NCI-H345 treated with DMSO at 0.1 percent for 48 hours (cell line): ENCODE data around the gene GPR68.
"Not testable (repeated sequence)": the region's sequence is repeated elsewhere in the genome, so short reads cannot be mapped to it uniquely, and the experiment has no call there.

ENCODE experiments used
- DNase-seq: peaks from one replicate; lab custom pipeline; 2025; ENCODE audit not compliant: unreplicated experiment; lab: John Stamatoyannopoulos, UW

The GPR68 gene

DNA sequence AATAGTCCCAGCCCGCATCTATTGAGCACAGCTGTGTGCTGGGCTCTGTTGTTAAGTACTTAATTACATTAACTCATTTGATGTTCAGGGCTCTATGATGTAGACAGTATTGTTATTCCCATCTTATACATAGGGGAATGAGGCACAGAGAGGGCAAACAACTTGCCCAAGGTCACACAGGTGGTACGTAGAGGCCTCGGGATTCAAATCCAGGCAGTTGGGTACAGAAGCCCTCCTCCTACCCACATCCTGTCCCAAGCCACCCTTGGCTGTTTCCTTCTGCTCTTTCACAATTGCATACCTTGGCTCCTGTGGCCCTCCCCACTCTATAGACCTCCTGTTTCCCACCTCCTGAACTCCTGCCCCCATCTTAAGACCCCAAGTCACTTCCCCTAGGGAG is 10.0 kb upstream of the GPR68 start:
- no peak for DNase-seq

DNA sequence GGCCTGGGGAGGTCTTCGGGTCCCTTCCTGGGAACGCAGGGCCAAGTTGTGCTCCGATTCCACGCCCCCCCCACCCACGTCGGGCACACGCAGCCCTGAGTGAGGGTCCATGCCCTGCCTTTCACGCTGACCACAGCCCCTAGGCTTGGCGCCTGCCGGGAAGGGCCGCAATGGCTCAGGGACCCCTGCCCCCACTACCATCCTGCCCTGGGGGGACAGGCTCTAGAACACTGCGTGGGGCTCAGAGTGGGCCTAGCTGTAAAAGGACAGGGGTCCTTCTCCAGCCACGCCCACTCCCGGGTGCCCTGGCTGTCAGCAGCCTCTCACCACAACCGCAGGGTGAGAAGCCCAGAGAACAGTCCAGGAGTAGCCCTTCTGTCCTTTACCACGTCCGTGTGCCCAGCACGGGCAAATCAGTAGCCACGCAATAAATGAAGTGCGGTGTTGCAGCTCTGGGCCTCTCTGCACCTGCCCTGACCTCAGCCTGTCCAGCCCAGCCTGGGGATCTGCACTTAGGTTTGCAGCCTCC is 9.4 kb upstream of the GPR68 start:
- no peak for DNase-seq

DNA sequence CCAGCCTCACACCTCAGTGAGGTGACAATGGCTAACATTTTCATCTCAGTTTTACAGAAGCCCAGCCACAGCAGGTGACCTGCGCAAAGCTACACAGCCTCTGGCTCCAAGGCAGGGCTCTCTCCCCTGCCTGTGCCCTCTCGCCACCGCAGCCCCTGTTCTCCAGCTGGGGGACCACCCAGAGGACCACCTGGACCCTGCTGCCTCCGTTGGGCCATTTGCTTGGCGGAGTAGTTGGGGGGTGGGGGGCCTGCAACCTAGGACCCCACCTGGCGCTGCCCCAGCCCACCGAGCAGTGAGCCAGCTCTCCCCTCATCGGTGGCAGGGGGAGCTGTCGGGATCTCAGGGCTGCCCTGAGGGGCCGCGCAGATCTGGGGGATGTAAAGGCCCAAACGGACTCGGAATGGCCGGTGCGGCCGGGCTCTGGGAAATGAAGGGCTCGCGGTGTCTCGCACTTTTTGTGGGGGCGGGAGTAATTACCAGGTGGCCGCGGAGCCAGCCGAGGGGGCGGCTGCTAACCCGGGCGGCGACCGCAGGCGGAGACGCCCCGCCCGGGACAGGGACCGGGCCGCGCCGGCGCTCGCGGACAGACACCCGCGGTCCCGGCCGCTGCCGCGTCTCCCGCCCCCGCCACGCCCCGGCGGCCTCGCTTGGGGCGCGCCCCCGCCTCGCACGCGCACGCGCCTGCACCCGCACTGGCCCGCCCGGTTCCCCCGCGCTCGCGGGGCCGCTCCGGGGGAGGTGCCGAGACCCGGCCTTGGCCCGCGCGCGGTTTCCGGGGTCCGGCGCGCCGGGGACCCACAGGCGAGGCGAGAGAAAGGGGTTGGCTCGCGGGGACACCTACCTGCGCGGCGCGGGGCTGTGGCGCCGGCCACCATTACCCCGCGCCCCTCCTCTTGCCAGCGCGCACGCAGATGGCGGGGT is 8.6 kb upstream of the GPR68 start:
- DNase-seq = no peak

DNA sequence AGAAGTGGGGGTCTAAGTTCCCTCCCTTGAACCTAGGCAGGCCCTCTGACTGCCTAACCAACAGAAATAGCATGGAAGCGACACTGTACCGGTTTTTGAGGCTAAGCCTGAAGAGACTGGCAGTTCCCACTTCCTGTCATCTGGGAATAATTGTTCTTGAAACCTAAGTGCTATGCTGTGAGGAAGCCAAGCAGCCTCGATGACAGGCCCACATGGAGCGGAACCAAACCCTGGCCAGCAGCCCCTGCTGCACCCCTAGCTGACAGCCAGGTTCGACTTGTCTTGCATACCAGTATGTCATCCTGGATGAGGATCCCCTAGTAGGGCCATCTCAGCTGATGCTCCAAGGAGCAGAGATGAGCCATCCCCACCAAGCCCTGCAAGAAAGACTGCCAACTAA is 6.4 kb upstream of the GPR68 start:
- no peak for DNase-seq

DNA sequence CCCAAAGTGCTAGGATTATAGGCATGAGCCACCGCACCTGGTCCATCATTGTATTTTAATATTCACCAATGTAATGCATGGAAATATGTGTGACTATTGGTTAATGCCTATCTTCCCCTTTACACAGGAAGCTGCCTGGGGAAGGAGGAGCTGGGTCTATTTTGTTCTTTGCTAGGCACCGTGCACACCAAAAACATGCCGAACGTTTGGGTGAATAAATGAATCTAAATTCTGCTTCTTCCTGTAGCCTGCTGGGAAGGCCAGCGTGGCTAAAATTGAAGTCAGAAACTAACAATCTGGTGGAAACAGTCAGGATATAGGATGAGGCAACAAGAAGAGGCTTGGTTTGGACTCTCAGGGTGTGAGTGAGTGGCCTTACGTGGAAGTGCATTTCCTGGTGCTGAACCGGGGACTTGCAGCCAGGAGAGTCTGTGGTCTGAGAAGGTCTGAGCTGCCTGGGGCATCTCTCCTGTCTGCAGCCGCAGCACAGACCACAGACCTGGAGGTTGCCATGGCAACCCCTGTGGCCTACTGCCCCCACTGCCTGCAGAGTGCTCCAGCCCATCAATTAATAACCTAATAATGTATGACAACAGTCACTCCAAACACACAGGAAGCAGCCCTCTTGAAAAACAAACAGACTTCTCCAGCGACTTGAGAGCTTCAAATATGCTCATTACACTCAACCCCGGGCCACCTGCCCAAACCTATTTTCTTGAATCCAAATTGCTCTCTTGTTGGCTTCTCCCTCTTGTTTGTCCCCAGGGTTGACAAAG is 5.5 kb upstream of the GPR68 start:
- no peak for DNase-seq

DNA sequence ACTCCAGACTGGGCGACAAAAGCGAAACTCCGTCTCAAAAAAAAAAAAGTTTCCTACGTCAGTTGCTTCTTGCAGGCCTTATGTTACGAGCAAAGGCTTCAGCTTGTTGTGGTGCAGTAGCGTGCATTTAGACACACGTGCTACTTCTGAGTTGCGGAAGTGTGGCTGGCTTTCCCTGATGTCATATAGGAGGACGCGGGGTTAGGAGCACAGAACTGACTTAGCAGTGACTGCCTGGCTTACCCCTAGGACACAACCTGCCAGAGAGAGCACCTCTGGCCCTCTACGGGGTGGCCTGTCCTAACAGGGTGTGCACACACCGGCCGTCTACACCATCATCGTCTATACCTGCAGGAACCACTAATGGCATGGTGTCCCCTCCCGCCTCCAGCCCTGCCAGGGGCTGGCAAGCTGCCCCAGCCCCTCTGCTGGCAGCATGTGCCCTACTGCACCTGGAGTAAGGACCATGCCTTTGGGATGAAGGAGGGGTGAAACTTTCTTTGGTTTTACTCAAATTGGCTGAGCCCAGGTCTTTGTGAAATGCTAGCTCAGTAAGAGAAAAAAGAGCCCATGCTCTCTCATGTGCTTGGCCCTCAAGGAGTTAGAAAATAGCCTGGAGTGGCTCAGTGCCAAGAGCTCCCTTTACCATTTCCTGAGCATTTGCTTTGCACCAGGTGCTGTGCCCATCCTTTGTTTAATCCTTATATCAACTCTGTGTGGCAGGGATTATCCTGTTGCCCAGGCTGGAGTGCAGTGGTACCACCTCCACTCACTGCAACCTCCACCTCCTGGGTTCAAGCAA is 1.7 kb upstream of the GPR68 start:
- DNase-seq = peak; percentile 52

DNA sequence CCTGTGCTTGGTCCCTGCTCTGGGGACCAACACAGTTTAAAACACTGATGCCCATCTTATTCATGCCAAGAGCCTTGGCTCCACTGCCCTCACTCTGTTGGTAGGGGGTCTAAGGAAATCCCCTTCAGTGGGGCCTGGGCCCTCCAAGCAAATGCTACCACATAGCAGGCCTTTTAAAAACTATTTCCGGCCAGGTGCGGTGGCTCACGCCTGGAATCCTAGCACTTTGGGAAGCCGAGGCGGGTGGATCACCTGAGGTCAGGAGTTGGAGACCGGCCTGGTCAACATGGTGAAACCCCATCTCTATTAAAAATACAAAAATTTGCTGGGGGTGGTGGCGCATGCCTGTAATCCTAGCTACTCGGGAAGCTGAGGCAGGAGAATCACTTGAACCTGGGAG is 1.1 kb upstream of the GPR68 start:
- not testable (repeated sequence) for DNase-seq

DNA sequence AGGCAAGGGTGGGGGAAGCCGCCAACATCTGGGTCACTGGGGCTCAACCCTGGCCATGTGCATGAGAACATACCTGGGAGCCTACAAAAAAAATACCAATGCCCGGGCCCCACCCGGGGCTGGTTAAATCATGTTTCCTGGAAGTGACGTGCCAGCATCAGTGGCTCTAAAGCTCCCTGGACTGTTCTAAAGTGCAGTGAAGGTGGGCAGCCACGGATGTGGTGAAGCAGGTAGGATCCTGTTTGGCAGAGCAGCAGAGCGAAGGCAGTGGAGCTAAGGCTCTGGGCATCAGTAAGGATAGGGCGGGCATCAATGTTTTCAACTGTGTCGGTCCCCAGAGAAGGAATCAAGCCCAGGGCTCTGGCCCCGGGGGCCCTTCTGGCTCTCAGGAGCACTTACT is 525 bp upstream of the GPR68 start:
- DNase-seq = no peak

DNA sequence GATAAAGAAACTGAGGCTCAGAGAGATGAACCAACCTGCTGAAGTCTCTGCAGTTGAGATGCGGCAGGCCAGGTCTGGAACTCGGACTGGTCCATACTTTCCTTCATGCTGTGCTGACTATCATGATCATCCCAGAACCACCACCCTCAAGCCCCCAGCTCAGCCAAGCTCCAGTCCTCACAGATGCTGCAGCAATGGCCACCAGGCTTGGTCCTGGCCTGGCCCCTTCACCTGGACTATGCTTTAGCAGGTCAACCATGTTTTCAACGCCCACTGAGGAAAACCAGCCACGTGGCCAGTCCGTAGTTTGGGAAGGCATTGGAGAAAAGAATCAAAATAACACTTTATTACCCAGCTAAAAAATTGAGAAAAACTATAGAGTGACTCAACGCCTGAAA is 1.4 kb downstream of the GPR68 start:
- no peak for DNase-seq

DNA sequence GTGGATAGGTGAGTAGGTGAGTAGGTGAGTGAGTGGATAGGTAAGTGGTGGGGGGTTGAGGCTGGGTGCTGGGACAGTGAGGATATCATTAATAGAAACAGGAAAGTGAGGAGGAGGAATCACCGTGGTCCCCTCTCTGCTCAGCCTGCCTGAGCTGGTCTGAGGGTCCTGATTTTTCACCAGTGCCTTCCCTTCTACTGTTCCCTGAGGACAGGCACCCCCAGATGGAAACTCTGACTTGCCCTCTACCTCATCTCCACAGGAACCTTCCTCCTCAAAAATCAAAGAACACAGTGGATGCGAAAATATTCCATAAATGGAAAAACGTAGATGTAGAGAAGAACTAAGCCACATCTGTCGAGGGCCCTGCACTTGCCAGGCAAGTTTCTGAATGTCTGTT is 1.9 kb downstream of the GPR68 start:
- DNase-seq = no peak

DNA sequence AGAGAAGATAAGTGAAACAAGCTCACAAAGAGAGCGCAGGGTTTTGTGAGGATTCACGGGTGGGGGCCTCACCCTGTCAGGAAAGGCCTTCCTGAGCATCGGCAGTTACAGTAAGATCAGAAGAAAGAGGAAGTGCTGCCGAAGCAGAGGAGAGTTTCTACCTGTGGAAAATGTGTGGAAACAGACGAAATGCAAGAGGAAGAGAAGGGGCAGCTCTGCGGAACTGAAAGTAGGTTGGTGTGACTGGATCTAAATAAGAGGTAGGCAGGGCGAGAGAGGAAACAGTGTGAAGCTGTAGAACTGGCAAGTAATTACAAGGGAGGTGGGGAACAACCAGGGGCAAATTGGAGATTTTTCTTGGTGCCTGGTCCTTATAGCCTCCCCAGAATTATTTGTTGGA is 2.6 kb downstream of the GPR68 start:
- no peak for DNase-seq

DNA sequence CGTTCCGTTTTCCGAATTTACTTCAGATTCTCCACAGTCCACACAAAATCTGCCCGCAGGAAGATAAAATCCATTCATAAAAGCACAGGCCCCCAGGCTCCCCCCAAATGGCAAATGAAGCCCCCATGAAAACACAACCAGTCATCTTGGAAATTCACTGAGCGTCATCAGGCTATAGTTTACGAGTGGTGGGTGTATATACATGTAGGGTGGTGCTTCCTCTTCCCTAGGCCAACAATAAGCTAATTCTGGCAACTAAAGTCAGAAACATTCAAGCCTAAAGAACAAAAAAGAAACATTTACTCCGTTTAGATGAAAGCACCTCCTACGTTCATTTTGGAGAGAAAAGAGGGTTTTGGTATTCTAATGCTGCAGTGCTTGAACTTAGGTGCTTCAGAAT is 5.8 kb downstream of the GPR68 start:
- DNase-seq = no peak

DNA sequence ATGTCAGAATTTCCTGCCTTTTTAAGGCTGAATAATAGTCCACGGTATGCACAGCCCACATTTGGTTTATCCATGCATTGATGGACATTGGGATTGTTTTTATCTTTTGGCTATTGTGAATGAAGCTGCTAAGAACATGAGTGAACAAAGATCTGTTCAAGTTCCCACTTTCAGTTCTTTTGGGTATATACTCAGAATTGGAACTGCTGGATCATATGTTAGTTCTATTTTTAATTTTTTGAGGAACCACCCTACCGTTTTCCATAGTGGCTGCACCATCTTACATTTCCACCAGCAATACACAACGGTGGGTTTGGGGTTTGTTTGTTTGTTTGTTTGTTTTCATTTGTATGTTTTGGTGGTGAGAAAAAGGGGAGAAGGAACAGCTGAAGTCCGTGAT is 6.4 kb downstream of the GPR68 start:
- no peak for DNase-seq

DNA sequence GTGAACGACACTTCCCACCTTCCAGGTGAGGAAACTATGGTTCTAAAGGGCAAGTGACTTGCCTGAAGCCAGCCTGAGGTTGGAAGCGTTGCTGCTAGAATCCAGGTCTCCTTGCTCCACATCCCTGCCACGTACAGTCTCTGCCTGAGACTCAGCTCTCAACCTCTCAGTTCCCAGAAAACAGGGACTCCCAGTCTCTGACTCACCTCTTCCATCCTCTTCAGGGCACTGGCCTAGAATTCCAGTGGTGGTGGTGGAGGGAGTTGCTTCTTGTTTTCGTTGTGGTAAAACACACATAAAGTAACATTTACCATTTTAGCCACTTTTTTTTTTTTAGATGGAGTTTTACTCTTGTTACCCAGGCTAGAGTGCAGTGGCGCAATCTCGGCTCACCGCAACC is 7.3 kb downstream of the GPR68 start:
- DNase-seq = no peak

DNA sequence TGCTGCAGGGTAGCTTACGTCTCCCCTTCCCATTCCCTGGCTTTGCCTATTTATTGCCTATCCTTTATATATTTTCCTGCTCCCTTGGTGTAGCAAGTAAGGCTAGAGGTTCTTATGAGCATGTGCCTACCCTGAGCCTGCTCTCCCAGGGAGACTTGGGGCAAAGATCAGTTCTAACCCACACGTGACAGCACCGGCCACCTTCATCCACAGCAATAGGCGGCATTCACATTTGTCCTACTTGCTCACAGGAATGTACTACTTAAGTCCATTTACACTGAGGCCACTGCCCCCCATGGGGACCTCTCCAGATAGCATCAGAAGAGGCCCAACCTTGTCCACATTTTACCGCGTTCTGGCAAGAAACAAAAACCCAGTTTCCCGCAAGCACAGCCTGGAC is 8.7 kb downstream of the GPR68 start:
- no peak for DNase-seq

DNA sequence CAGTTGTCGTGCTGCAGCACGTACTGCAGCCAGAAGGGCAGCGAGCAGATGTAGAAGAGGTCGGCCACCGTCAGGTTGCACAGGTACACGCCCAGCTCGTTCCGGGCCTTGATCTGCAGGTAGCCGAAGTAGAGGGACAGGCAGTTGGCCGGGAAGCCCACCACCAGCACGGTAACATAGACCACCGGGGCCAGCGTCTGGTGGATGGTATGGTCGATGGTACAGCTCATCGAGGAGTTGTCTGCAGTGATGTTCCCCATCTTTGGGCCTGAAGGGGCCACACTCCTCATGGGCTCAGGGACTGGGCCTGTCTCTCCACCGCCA is 9.8 kb downstream of the GPR68 start:
- DNase-seq = no peak

DNA sequence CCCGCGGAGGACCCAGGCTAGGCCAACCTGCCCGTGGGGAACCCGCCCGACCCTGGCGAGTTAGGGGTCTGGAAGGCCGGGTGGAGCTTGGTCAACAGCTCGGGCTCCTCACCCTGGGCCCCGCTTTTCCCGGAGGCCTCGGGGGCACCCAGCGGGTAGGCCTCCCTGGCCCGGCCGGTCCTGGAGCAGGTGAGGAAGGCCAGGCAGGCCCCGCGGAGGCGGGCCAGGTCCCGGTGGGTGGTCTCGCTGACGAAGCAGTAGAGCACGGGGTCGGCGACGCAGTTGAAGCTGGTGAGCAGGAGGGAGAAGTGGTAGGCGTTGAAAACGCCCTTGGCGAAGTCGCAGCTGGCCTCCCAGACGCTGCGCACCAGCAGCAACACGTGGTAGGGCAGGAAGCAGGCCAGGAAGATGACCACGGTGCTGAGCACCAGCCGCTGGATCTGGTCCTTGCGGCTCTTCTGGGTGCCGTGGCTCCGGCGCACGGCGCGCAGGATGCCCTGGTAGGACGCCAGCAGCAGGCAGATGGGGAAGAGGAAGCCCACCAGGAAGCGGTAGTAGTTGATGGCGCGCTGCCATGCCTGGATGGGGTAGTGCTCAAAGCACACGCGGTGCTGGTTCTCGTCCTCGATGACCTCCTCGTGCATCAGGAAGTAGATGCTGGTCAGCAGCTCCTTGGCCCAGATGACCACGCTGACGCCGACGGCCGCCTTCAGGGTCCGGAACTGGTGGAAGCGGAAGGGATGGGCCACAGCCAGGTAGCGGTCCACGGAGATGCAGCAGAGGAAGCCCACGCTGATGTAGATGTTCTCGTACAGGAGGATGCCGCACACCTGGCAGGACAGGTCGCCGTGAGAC is 10.3 kb downstream of the GPR68 start:
- DNase-seq = no peak

DNA sequence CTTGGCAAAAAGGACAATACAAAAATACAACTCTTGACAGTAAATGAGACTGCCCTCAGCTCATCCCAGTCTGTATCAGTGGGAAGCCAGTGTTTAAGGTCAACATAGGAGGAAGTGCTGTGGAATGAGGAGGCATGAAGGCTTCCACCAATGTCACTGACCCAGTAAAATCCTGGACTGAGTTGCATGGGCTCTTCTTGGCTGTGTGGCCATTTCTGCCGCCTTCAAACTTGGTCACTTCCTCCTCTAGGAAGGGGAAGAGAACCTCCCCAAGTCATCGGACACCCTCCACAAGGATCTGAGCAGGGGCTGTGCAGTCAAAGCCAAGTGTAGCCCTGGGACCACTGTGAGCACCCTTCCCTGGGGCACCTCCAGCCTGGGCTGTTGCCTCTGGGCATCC is 11.9 kb downstream of the GPR68 start:
- no peak for DNase-seq

DNA sequence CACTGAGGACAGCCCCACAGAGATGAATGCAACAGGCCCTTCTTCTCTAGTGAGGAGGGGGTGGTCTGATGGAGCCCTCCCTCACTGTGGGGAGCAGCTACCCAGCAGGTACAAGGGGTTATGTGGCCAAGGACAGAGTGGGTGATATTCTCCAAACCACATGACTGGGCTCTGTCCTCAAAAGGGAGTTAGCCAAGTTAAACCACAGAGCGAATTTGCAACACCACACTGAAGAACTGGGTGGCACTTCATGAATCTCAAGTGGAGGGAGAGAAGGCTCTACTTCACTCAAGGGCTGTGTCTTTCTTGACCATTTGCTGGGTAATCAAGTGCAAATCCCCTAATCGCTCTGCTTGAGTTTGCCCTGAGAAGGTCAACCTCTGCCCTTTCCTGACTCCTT is 12.5 kb downstream of the GPR68 start:
- no peak for DNase-seq

DNA sequence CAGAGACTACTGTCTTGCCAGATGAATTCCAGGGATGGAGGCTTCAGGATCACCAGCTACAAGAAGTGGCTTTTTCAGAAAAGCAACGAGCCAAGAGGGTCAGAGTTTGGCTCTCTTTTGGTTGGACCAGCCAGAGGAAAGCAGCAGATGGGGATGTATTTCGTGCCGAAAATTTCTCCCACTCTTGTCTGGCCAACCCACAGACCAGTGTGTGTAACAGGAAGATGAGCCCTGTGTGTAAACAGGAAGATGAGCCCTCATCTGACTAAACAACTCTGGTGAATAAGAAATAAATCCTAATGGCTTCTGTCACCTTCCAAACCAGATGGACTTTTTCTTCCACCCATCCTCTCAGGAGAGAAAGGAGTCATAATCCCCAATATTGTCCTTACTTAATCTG is 13.1 kb downstream of the GPR68 start:
- DNase-seq = no peak
